KMS-11 (cell line): ENCODE results near the gene CENPP.

Experiments
- H2AFZ ChIP-seq: fragments of 200-600 bp; sonication (generic); 2 replicates; pipeline ENCODE4 v1.6.1; 2016; ENCODE audit warnings: antibody characterized with exemption, mixed run types, low read depth
- H3K27ac ChIP-seq: fragments of 200-600 bp; sonication (generic); 2 replicates; pipeline ENCODE4 v1.6.1; 2016; ENCODE audit warnings: mild to moderate bottlenecking, mixed run types
- H3K27me3 ChIP-seq: fragments of 200-600 bp; sonication (generic); 2 replicates; pipeline ENCODE4 v1.6.1; 2017; ENCODE audit warnings: mild to moderate bottlenecking, low read depth, mixed run types, moderate library complexity; ENCODE audit not compliant: insufficient read depth
- H3K36me3 ChIP-seq: fragments of 200-600 bp; sonication (generic); 2 replicates; pipeline ENCODE4 v1.6.1; 2017; ENCODE audit warnings: mild to moderate bottlenecking, mixed run types; ENCODE audit not compliant: insufficient read depth
- H3K4me1 ChIP-seq: fragments of 200-600 bp; sonication (generic); 2 replicates; pipeline ENCODE4 v1.6.1; 2016; ENCODE audit warnings: mild to moderate bottlenecking, low read depth, mixed run types; ENCODE audit not compliant: poor library complexity, severe bottlenecking
- H3K4me2 ChIP-seq: fragments of 200-600 bp; sonication (generic); 2 replicates; pipeline ENCODE4 v1.7.0; 2016; ENCODE audit warnings: mild to moderate bottlenecking, mixed run types
- H3K4me3 ChIP-seq: fragments of 200-600 bp; sonication (generic); IDR thresholded peaks from 2 replicates; pipeline ENCODE4 v1.6.1; 2017; ENCODE audit warnings: low read depth, low read length, mixed read lengths; ENCODE audit not compliant: insufficient read depth
- H3K79me2 ChIP-seq: fragments of 200-600 bp; sonication (generic); 2 replicates; pipeline ENCODE4 v1.6.1; 2016; ENCODE audit warnings: low read depth, mixed run types; ENCODE audit not compliant: insufficient read depth
- H3K9ac ChIP-seq: fragments of 200-600 bp; sonication (generic); 2 replicates; pipeline ENCODE4 v1.6.1; 2016; ENCODE audit warnings: mild to moderate bottlenecking, mixed run types
- H4K20me1 ChIP-seq: fragments of 200-600 bp; sonication (generic); 2 replicates; pipeline ENCODE4 v1.6.1; 2016; ENCODE audit warnings: mild to moderate bottlenecking, mixed run types; ENCODE audit not compliant: insufficient read depth
- TF ChIP-seq, protein P1 (sequence below): fragments of 200-600 bp; sonication (generic); conservative IDR thresholded peaks from 2 replicates; pipeline ENCODE4 v1.6.1; 2017; ENCODE audit warnings: low read depth, mild to moderate bottlenecking, antibody characterized with exemption, low read length, moderate library complexity, mixed read lengths

CENPP gene

DNA sequence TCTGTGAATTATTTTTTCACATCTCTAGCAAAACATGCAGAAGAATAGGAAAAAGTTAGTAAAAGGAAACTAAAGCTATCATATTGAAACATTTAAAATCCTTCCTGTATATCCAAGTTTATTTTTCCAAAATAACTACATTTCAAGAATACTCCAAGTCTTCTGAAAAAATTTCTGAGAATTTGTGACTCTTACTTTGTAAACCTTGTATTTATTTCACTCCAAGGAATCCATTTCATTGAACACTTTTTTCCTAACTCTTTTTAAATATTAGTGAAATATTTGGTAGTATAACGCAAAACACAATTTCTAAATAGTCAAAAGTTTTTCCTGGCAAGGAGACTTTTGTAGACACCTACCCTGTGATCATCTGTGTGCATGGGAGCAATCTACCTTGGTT, 190.8 kb downstream of the CENPP start:
- H3K4me2 ChIP-seq: no peak overlapping the region
- H3K9ac ChIP-seq: no peak overlapping the region
- H3K79me2 ChIP-seq: no peaks in the 10 kb centered on the region
- TF ChIP-seq, protein P1, sequence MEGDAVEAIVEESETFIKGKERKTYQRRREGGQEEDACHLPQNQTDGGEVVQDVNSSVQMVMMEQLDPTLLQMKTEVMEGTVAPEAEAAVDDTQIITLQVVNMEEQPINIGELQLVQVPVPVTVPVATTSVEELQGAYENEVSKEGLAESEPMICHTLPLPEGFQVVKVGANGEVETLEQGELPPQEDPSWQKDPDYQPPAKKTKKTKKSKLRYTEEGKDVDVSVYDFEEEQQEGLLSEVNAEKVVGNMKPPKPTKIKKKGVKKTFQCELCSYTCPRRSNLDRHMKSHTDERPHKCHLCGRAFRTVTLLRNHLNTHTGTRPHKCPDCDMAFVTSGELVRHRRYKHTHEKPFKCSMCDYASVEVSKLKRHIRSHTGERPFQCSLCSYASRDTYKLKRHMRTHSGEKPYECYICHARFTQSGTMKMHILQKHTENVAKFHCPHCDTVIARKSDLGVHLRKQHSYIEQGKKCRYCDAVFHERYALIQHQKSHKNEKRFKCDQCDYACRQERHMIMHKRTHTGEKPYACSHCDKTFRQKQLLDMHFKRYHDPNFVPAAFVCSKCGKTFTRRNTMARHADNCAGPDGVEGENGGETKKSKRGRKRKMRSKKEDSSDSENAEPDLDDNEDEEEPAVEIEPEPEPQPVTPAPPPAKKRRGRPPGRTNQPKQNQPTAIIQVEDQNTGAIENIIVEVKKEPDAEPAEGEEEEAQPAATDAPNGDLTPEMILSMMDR: no peak
- no peaks in the 10 kb centered on the region for H4K20me1 ChIP-seq
- no peak overlapping the region for H3K4me3 ChIP-seq
- H3K36me3 ChIP-seq: no peaks in the 10 kb centered on the region
- H2AFZ ChIP-seq: no peak overlapping the region
- H3K4me1 ChIP-seq: peaks cover 6% of the 10 kb centered on the region
- no peaks in the 10 kb centered on the region for H3K27me3 ChIP-seq
- no peak overlapping the region for H3K27ac ChIP-seq

DNA sequence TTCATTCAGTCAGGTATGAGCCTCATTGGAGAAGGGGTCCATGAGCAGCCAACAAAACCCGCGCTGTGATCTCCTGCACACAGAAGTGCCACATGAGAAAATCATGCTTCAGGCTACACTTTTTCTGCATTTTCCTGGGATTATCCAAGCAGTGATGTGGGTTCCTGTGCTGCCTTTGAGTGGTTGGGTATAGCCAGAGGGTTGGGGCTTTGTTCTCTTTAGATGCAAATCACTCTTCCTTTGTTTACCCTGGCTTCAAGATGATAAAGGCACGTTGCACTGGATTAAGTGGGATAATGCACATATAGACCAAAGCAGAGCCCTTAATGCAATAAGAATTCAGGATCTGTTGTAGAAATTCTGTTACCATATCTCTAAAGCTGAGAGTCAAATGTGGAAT, 191.3 kb downstream of the CENPP start:
- Histone ChIP-seq H3K27me3 (no peaks in the 10 kb centered on the region), H3K9ac (no peak overlapping the region), H2AFZ (no peak overlapping the region), H3K4me1 (peaks cover 6% of the 10 kb centered on the region), H3K79me2 (no peaks in the 10 kb centered on the region), H3K27ac (no peak overlapping the region), H3K4me3 (no peak overlapping the region), H3K36me3 (no peaks in the 10 kb centered on the region), H4K20me1 (no peaks in the 10 kb centered on the region), H3K4me2 (no peak overlapping the region)
- TF ChIP-seq, protein P1: no peak

DNA sequence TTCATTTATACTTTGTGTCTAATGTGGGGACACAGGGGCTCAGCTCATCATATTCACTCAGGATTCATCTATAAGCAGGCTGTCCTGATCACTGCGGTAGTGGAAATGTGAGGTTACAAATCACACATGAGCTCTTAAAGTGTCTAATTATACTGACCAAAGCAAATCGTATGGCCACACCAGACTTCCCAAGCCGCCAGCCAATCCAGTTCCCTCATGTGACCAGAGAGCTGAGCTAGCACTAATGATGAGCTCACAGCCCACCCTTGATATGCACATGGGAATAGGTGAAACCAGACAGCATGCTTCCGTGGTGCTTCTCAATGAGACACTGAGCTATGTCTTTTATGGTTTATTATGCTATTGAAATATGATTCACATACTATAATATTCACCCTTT, 192.4 kb downstream of the CENPP start:
- TF ChIP-seq, protein P1: no peak
- Histone ChIP-seq H3K27me3 (no peaks in the 10 kb centered on the region), H3K27ac (no peak overlapping the region), H3K4me2 (no peak overlapping the region), H2AFZ (no peak overlapping the region), H3K4me3 (no peak overlapping the region), H4K20me1 (no peaks in the 10 kb centered on the region), H3K9ac (no peak overlapping the region), H3K36me3 (no peaks in the 10 kb centered on the region), H3K4me1 (no peaks in the 10 kb centered on the region), H3K79me2 (no peaks in the 10 kb centered on the region)

DNA sequence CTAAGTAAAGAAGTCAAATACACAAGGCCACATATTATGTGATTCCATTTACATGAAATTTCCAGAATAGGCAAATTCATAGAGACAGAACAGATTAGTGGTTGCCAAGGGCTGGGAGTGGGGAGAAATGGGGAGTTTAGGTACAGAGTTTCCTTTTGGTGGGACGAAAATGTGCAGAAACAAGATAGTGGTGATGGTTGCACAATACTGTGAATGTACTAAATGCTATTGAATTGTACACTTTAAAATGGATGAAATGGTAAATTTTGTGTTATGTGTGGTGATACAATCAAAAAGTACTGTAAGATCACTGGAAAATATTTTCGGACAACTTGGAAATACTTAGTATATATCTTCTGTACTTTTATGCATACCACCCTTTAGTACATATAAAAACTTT, 195.1 kb downstream of the CENPP start:
- Histone ChIP-seq H3K27ac (no peak overlapping the region), H3K4me1 (no peaks in the 10 kb centered on the region), H3K79me2 (no peaks in the 10 kb centered on the region), H3K4me2 (no peak overlapping the region), H3K36me3 (no peaks in the 10 kb centered on the region), H4K20me1 (no peaks in the 10 kb centered on the region), H3K9ac (no peak overlapping the region), H2AFZ (no peak overlapping the region), H3K4me3 (no peak overlapping the region), H3K27me3 (no peaks in the 10 kb centered on the region)
- TF ChIP-seq, protein P1: no peak
